ENCODE results near the gene MSL3B.
"Not testable (repeated sequence)": the region's sequence is repeated elsewhere in the genome, so short reads cannot be mapped to it uniquely, and the experiment has no call there.

Gene MSL3B

DNA sequence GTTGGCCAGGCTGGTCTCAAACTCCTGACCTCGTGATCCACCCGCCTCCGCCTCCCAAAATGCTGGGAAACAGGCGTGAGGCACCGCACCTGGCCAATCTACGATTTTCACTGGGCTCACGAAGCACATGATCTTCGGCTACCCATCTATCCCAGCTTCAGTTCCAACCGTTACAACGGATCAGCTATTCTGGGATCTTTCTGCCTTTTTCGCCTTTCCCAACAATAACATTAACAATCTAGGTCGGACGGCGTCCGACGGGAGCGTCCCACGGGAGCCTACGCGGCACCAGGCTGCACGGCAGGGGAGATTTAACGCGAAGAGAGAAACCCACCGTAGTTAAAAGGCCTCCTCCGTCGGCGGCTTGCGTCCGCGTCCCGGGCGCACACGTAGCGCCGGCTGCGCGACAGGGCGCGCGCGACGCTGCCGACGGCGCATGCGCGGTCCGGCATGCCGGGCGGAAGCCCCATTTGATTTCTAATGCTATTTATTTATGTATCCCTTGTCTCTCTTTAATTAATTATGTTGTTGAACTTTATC lies at the start of gene MSL3B:
MSL3B (minus strand) TSS at position 394 of the 540 bp plus-strand sequence.
- DNase-seq = peak; percentile 68

DNA sequence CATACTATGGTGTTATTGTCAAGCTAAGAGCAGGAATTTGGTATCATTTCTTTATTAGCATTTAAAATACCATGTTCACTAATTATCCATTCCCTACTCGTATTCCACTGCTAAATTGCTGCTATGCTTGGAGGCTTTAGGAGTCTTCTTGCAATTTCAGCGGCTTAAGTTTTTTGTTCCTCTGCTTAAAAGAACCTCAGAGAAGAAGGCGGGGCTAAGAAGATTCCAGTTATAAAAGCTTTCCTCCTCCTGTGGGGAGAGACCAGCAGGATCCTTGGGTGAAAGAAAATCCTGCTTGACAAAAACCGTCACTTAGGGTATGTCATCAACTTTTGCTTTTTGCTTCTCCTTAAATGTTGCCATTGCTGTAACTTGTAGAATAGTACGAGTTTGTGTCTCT lies 48.9 kb upstream of the MSL3B start, which contains the start of gene TRPM8:
TRPM8 (plus strand) TSS at position 258 of the 400 bp plus-strand sequence. CDS start 9,165 bp downstream, outside the sequence.
- DNase-seq = no peak

DNA sequence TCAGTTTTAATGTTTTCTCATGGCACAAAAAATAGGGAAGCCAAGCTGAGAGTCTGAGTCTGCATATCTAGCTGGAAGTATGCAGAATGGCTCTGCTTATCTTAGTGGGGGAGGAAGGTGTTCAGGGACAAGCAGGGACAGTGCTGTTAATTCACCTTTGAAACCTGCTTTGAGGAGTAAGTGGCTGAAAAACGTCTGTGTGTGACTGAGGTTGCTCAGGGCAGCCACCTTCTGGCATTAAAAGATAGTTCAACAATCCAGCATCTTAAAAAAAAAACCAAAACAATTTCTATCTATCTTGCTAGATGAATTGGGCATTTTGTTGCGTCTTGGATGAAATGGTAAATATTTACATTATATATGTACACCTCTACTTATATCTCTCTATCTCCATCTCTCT lies 46.9 kb upstream of the MSL3B start:
- DNase-seq = no peak

DNA sequence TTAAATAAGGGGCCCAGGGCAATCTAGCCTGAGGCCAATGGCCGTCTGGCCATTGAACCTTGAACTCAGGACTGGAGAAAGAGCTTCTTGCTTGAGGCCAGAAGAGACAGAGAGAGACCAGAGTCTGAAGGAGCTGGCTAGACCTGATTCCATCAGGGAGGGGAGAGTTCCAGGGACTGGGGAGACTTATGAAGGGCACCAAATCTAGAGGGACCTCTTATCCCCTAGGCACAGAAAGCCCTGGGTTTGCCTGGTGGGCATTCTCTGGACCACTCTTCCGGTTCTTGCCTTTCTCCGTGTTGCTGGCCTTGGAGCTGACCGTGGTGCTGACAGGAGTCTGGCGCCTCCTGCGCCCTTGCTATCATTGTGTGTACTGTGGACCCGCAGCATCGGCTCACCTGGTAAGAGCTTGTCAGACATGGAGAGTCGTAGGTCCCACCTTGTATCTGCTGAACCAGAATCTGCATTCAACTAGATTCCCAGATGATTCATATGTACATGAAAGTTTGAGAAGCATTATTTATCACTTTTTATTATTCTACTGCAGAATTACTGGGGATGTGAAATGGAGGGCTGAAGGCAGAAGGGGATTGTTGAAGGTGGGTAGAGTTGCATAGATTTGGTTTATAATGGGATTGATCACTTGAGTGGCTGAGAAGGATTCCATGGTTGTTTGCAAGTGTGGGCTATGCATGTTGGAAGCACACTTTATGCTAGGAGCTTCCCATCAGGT lies 44.7 kb upstream of the MSL3B start:
- peak; percentile 33 for DNase-seq

DNA sequence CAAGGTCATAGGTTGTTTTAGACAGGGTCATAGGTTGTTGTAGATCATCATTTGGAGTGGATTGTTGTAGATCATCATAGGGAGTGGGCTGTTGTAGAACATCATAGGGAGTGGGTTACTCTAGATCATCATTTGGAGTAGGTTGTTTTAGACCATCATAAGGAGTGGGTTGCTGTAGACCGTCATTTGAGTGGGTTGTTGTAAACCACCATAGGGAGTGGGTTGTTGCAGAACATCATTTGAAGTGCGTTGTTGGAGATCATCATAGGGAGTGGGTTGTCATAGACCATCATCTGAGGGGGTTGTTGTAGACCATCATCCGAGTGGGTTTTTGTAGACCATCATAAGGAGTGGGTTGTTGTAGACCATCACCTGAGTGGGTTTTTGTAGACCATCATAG lies 39.4 kb upstream of the MSL3B start:
- no peak for DNase-seq

DNA sequence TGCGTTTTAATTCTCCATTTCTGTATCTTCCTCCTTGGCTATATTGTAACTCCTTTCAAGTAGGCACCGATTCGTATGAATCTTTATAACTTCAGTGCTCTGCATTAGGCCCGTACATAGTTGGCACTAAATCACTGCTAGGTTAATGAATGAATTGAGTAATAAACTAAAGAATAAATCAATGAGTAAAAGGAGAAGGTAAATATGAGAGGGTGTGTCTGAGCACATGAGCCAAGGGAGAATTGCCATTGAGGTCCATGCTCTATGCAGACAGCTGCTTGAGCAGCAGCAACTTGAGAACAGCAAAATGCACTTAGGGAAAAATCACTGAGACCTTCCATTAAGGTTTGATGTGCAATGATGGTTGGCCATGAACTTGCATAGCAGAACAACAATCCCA lies 37.8 kb upstream of the MSL3B start:
- no peak for DNase-seq

DNA sequence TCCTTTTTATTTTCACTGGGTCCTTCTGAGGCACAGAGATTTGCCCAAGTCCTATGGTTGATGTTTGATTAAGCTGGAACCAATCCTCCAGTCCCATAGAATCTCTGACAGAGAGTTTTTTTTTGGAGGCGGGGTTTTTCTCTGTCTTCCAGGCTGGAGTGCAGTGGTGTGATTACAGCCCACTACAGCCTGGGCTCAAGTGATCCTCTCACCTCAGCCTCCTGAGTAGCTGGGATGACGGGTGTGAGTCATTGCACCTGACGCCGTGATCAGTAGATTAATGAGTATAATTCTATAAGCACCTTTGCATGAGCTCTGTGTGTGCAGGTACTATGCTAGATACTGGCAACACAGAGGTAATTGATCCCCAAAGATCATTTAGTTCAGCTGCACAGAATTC lies 33.7 kb upstream of the MSL3B start:
- DNase-seq = no peak

DNA sequence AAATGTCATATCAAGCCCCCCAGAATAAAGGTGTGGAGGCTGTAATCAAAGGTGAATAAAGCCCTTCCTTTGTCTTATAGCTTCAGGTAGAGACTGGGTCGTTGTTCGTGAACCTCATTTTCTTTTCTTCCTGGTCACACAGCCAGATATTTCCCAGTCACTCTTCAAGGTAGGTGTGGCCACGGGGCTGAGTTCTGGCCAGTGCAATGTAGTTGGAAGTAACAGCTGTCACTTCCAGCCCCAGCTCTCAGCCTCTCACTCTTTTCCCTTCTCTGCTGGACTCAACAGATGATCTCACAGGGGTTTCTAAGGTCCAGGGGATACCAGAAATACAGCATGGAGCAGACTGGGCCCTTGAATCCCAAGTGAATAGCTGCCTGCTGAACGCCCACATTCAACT lies 33.2 kb upstream of the MSL3B start:
- no peak for DNase-seq

DNA sequence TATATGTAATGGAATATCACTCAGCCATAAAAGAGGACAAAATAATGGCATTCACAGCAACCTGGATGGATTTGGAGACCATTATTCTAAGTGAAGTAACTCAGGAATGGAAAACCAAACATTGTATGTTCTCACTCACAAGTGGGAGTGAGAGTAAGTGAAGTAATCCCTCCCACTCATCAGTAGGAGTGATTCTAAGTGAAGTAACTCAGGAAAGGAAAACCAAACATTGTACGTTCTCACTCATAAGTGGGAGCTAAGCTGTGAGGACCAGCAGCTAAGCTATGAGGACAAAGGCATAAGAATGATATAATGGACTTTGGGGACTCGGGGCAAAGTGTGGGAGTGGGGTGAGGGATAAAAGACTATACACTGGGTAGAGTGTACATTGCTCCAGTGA lies 28.1 kb upstream of the MSL3B start:
- DNase-seq = not testable (repeated sequence)

DNA sequence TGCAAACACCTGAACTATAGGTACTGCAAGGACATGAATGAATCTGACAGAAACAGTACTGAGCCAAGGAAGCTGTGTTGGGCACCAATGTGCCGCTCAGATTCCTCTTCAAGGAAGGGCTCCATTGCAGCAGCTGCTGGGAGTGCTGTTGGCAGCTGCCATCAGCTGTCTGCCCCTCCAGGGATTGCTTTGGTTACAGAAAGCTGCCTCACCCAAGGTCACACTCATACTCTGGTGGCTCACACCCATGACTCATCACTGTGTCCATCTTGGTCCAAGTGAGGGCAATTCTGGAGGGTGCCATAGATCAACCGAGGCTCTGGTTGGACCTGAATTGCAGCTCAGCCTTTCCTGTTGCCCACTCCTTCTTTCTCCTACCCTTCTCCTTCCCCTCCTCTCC lies 24.6 kb upstream of the MSL3B start:
- DNase-seq = no peak

DNA sequence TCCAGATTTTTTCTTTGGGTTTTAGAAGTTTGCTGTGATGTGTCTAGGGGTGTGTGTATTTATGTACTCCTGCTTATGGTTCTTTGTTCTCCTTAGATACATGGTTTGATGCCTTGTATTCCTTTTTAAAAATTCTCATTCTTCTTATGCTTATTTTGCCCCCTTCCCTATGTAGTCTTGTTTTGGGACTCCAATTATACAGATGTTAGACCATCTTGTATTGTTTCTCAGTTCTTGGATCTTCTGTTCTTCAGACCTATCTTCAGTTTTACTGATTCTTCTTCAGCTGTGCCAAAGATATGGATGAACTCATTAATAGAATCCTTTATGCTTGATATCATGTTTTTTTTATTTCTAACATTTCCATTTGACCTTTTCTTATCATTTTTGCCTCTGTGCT lies 14.2 kb upstream of the MSL3B start:
- DNase-seq = no peak

DNA sequence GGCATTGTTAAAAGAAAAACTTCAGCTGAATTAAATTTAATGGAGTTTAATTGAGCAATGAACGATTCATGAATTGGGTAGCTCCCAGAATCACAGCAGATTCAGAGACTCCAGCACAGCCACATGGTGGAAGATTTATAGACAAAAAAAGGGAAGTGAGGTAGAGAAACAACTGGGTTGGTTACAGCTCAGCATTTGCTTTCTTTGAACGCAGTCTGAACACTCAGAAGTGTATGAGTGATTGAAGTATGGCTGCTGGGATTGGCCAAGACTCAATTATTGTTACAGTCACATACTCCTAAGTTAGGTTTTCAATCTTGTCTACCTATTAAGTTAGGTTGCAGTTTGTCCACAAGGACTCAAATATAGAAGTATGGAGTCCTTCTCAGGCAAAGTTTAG lies 3.9 kb upstream of the MSL3B start:
- not testable (repeated sequence) for DNase-seq

DNA sequence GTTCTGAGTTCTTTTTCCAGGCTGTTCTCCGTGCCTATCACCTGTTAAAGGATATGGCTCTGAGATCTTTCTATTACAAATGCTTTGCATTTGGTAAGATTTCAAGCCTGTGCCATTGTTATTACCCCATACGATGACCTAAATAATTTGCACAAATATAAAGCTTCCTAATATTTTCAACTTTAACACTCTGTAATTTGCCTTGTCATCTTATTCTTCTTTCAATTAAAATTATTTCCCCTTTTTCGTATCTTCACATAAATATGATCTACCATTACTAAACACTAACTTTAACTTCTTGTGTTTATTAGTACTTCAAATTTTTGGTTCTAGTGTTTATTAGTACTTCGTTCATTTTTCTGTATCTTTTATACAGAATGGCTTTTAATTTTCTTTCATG lies 3.2 kb upstream of the MSL3B start:
- no peak for DNase-seq

DNA sequence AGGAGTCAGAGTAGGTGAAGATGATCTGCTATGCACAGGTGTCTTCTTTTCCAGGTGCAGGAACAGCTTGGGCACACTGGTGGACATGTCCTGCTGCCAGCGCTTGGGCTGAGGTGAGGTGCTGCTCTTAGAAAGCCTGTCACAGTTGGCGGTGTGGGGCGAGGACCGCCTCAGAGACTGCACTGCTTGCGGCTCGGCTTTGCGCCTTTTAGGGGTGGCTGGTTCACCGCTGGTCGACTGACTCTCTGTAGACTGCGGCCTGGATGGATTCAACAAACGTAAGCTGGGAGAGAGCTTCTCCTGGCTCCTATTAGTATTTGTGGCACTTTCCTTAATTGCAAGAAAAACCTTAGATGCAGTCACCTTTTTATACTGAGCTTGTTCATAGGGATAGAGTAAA lies 1.7 kb downstream of the MSL3B start:
- no peak for DNase-seq

DNA sequence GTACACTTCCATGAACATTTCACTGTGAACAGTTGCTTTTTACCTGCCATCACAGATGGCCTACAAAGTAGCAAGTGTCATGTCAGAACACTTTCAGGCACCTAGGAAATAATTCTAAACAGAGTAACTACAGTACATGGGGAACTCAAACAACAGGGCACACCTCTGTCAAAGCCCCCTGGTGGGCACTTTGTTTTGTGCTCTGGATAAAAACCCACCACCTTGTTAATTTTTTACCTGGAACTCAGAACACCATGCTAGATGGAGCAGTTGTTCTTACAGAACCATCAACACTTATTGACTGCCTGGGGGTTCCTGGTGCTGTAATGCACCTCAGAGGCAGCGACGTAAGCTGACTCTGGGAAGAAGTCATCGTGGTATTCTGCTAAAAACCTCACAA lies 2.3 kb downstream of the MSL3B start:
- no peak for DNase-seq

DNA sequence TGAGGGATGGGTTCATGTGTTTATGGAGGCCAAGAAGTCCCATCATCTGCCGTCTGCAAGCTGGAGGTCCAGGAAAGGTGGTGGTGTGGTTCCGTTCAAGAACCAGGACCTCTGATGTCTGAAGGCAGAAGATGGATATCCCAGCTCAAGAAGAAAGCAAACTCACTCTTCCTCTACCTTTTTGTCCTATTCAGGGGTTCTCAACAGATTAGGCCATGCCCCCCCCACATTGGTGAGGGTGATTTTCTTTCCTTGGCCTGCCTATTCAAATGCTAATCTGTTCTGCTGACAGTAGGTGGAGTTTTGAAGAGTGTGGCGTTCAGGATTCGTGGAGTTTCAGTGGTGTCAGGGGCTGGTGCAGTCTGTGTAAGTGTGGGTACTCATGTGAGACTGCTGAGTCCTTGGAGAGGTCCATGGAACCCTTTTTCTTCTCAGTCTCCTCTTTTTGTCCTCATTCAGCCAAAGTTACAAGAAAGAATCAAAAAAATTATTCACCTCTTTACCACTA lies 5.9 kb downstream of the MSL3B start:
- no peak for DNase-seq

DNA sequence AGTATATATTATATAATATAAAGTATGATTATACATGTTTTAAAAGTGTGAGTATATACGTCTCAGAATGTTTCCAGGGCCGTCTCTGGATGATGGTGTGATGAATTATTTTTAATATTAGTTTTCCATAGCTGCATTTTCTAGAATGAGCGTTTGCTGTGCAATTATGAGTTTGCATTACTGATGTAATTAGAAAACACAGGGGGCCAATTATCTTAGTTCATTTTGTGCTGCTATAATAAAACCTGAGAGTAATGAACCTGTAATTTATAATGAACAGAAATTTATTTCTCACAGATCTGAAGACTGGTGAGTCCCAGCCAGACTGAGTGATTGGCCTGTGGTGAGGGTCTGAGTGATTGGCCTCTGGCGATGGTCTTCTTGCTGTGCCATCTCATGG lies 9.9 kb downstream of the MSL3B start:
- no peak for DNase-seq

DNA sequence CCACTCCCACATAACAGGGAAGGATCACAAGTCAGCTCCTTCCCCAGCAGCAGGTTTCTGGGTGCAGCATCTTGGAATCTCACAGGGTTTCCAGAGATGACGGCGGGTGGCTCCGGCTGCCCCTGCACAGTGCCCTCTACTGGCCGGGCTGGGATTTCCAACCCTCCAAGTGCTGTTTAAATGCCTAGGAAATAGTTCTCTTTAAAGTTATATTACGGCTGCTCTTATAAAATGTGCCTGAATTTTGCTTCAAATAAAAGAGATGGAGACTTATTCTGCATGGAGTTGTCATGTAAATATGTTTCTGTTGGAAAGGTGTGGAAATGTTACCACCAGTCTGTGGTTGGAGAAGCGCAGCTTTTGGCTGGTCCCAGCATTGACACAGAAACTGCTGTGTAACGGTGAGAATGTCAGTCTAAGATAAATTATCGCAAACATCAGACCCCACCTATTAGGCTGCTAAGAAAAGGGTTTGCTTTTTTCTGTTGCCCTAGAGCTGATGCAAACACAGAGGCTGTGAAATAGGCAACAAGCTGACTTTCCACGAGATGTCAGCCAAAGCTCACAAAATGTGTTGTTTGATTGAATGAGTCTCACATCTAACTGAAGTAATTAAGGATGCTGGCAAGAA lies 10.6 kb downstream of the MSL3B start:
- no peak for DNase-seq

DNA sequence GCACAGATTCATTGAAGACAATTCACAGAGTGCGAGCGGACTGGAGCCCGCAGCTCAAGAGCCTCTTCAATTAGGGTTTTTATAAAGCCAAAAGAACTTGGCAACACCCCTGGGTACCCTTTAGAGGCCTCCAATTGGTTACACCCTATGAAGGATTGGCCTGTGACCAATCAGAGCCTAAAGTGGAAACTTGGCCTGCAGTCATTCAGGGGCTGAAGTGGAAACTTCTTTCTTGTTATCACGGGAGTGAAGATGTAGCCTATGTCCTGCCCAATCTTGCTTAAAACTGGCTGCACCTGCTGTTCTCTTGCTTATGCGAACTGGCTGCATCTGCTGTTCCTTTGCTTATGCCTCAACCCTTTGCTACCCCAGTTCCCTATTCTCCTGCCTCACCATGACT lies 12.0 kb downstream of the MSL3B start:
- no peak for DNase-seq

DNA sequence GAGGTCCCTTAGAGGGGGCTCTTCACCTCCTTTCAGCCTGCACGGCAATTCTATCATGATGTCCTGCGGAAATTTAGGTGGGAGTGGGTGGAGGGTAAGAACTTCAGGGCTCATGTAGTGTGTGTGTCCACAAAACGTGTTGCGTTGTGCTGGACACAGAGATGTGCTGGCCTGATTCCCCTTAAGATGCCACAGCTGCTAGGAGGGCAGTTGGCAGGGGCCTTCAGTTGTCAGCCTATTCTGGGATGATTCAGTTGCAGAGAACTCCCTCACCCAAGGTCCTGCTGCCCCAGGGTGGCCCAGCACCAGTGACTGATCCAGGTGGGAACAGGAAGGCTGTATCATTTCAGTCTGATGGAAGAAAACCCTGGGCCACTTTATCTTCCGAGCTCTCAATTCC lies 12.8 kb downstream of the MSL3B start:
- no peak for DNase-seq

DNA sequence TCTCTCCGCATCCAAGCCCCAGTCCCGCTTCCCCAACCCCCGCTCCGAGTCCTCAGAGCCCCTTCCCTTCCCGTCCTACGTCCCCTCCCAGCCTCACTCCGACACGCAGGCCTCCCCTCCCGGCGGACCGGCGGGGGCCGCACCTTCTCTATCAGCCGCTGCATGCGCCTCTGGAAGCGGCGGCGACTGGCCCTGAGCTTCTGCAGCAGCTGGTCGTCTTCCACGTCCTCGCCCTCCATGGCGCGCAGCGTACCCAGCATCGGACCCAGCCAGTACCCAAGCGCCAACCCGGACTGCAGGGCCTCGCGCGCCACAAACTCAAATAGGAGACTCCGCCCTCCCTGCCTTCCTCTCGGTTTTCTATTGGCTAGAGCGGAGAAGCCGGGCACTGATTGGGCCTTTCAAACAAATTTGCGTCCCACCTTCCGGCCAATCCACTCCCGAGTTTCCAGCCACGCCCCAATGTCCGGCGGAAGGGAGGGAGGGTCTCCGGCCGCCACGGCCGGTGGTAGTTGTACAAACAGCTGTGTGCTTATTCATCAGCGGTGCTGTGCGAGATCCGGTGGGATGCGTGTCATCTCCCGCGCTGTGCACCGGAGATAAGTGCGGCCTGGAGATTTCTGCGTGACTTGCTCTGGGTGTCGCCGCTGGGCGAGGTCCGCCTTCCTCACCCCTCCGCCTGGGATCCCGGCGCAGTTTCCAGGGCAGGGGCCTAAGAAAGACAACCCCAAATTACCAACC lies 13.8 kb downstream of the MSL3B start, which contains the start of gene HJURP:
HJURP (minus strand) TSS at position 295 of the 741 bp plus-strand sequence; CDS start at position 260, 35 bp downstream.
- DNase-seq = peak; percentile 95

DNA sequence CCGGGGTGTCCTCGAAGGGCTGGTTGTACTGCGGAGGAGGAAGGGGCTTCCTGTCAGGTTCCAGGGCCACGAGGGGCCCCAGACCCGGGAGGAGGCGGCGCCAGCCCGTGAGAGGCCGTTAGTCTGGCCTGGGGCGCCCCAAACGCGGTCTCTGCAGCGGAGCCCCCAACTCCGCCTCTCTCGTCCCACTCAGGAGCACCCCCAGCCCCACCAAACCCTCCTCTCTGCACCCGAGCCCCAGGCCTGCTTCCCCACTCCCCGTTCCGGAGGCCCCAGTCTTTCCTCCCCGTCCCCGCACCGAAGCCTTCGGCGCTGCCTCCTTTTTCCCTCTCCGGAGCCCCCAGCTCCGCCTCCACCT lies 14.3 kb downstream of the MSL3B start:
- DNase-seq = no peak

DNA sequence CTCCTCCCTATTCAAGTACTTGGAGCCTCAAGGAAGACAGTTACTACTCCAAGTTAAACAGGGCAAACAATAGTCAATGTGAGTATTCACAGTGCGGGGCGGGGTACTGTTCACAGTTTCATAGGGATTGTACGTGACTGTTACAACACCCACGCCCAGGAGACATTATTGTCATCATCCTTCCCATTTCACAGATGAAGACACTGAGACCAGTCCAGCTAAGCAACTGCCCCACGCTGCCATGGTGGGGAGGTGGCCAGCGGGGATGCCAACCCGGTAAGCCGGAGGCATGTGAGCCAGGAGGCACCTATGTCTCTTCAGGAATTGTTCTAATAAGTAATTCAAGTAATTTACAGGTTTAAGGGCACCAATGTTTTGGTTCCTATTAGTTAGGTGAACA lies 14.8 kb downstream of the MSL3B start:
- no peak for DNase-seq
